Tibial artery (tissue), 4 donors: ENCODE results near the gene KHK.

Experiments
- DNase-seq, 2 donors: peaks; one replicate each; pipeline ENCODE4 v3.0.0-alpha.2; 2019
- H3K27ac ChIP-seq, 2 donors: fragments of 200-600 bp; sonication (generic) in 1 of 2; 1 replicate in 1 of 2; 2 replicates in 1 of 2; pipeline ENCODE4 v1.5.1; 2018 to 2019; ENCODE audit warnings: mild to moderate bottlenecking in 1 of 2
- H3K27me3 ChIP-seq, 2 donors: fragments of 200-600 bp; sonication (generic) in 1 of 2; one replicate each; pipeline versions ENCODE4 v1.5.1 to v1.6.0; 2016 to 2019
- H3K36me3 ChIP-seq, 3 donors: fragments of 200-600 bp; sonication (generic) in 2 of 3; one replicate each; pipeline ENCODE4 v1.5.1; 2016 to 2019; ENCODE audit warnings: mild to moderate bottlenecking in 2 of 3
- H3K4me1 ChIP-seq, 4 donors: fragments of 200-600 bp; sonication (generic) in 2 of 4; 1 replicate in 3 of 4; 2 replicates in 1 of 4; pipeline ENCODE4 v1.5.1; 2016 to 2019
- H3K4me3 ChIP-seq, 2 donors: fragments of 200-600 bp; sonication (generic) in 1 of 2; 1 replicate in 1 of 2; 2 replicates in 1 of 2; pipeline ENCODE4 v1.5.1; 2018 to 2019; ENCODE audit warnings: mild to moderate bottlenecking in 2 of 2
- H3K9me3 ChIP-seq, 3 donors: fragments of 200-600 bp; sonication (generic) in 1 of 3; one replicate each; pipeline ENCODE4 v1.5.1; 2016 to 2019
- CTCF ChIP-seq, 2 experiments: fragments of 200-600 bp in 1 of 2; fragments of 450-650 bp in 1 of 2; IDR thresholded peaks; one replicate each; pipeline ENCODE4 v1.5.1; 2017 to 2019; ENCODE audit warnings: antibody characterized with exemption in 2 of 2, mild to moderate bottlenecking in 1 of 2, moderate library complexity in 1 of 2
- intact Hi-C: fragments of 100-400 bp; cut with DNase I; formaldehyde crosslinking; loops from one replicate; pipeline ENCODE4 v1.15.0; 2023; ENCODE audit warnings: low total_unique reads

KHK gene

GRCh38 chr2:27125104-27125503 lies 38.5 kb downstream of the KHK start:
- no peak overlapping the region for H3K27ac ChIP-seq
- H3K36me3 ChIP-seq, result peaks cover 0 to 8% (median 4%) of the 10 kb centered on the region in 3 donors
- no peaks in the 10 kb centered on the region for H3K9me3 ChIP-seq
- intact Hi-C loops, result no loop called here
- no peaks in the 10 kb centered on the region for H3K27me3 ChIP-seq
- no peak for TF ChIP-seq CTCF (IDR thresholded peaks at IDR 0.05)
- H3K4me1 ChIP-seq, result peaks cover 0 to 11% (median 4%) of the 10 kb centered on the region in 4 donors
- H3K4me3 ChIP-seq, result no peak overlapping the region
- DNase-seq, result no peak

GRCh38 chr2:27126252-27126710 lies 39.7 kb downstream of the KHK start:
- Histone ChIP-seq H3K4me3 (no peak overlapping the region), H3K9me3 (no peaks in the 10 kb centered on the region)

GRCh38 chr2:27127883-27128667 lies 41.5 kb downstream of the KHK start:
- Histone ChIP-seq H3K4me1 (peaks cover 0 to 20% (median 12%) of the 10 kb centered on the region in 4 donors), H3K36me3 (peaks cover 13 to 35% (median 29%) of the 10 kb centered on the region in 3 donors), H3K27ac (no peak overlapping the region), H3K9me3 (no peaks in the 10 kb centered on the region), H3K4me3 (no peak overlapping the region), H3K27me3 (no peaks in the 10 kb centered on the region)
- DNase-seq, result no peak
- TF ChIP-seq CTCF (IDR thresholded peaks at IDR 0.05), result no peak
- intact Hi-C loops, result no loop called here

More at GRCh38 chr2:27126252-27126710, 39.7 kb downstream of the KHK start:
- intact Hi-C loops, result no loop called here
- TF ChIP-seq CTCF (IDR thresholded peaks at IDR 0.05), result no peak
- Histone ChIP-seq H3K27ac (no peak overlapping the region), H3K4me1 (peaks cover 0 to 11% (median 4%) of the 10 kb centered on the region in 4 donors), H3K36me3 (peaks cover 9 to 19% (median 15%) of the 10 kb centered on the region in 3 donors), H3K27me3 (no peaks in the 10 kb centered on the region)
- DNase-seq, result no peak

GRCh38 chr2:27128668-27129571 lies 42.3 kb downstream of the KHK start:
- intact Hi-C loops, result no loop called here
- no peak for DNase-seq
- Histone ChIP-seq H3K4me3 (no peak overlapping the region), H3K36me3 (peaks cover 13 to 35% (median 29%) of the 10 kb centered on the region in 3 donors), H3K9me3 (no peaks in the 10 kb centered on the region), H3K4me1 (peaks cover 0 to 24% (median 17%) of the 10 kb centered on the region in 4 donors), H3K27me3 (no peaks in the 10 kb centered on the region), H3K27ac (no peak overlapping the region)
- no peak for TF ChIP-seq CTCF (IDR thresholded peaks at IDR 0.05)

- no peak for TF ChIP-seq CTCF (IDR thresholded peaks at IDR 0.05)
These were observed 43.8 kb downstream of the KHK start for GRCh38 chr2:27130396-27130795.

More at GRCh38 chr2:27130396-27130795, 43.8 kb downstream of the KHK start:
- H3K9me3 ChIP-seq, result no peaks in the 10 kb centered on the region
- peaks cover 13 to 35% (median 29%) of the 10 kb centered on the region in 3 donors for H3K36me3 ChIP-seq
- no peak overlapping the region for H3K27ac ChIP-seq
- intact Hi-C loops, result loop anchor here (10.0 kb wide), 1 partner anchor 84 kb away; the partner anchor contains the start of genes ATRAID, CAD and SLC5A6
- H3K27me3 ChIP-seq, result no peaks in the 10 kb centered on the region
- peaks cover 0 to 21% (median 19%) of the 10 kb centered on the region in 4 donors for H3K4me1 ChIP-seq
- H3K4me3 ChIP-seq, result no peak overlapping the region
- DNase-seq, result no peak
